ENCODE measurements around the gene FOCAD.

The FOCAD gene

GRCh38 chr9:21027295-21027694 is 343.2 kb downstream of the FOCAD start:
- in situ Hi-C loops (cut with HindIII; ENCODE audit: low pct_ligation_motif_present, low pct_unique_long_range_greater_than_20kb, low sequenced_read_pairs): no loop called here
- no peak for DNase-seq

- in situ Hi-C loops (cut with HindIII; ENCODE audit: low pct_ligation_motif_present, low pct_unique_long_range_greater_than_20kb, low sequenced_read_pairs): no loop called here
Measured at GRCh38 chr9:21028466-21028865, 344.4 kb downstream of the FOCAD start.

DNA sequence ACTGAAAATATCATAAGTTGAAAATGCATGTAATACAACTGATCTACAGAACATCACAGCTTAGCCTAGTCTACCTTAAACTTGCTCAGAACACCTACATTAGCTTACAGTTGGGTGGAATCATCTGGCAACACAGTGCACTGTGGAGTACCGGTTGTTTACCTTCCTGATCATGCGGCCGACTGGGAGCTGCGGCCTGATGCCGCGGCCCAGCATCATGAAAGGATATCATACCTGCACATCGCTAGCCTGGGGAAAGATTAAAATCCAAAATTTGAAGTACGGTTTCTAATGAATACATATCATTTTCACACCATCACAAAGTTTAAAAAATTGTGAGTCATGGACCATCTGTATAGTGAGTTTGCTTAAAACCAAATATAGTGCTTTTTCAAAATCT is 345.6 kb downstream of the FOCAD start:
- no peak for DNase-seq
- in situ Hi-C loops (cut with HindIII; ENCODE audit: low pct_ligation_motif_present, low pct_unique_long_range_greater_than_20kb, low sequenced_read_pairs): no loop called here

More at GRCh38 chr9:21028466-21028865, 344.4 kb downstream of the FOCAD start:
- DNase-seq: no peak

DNA sequence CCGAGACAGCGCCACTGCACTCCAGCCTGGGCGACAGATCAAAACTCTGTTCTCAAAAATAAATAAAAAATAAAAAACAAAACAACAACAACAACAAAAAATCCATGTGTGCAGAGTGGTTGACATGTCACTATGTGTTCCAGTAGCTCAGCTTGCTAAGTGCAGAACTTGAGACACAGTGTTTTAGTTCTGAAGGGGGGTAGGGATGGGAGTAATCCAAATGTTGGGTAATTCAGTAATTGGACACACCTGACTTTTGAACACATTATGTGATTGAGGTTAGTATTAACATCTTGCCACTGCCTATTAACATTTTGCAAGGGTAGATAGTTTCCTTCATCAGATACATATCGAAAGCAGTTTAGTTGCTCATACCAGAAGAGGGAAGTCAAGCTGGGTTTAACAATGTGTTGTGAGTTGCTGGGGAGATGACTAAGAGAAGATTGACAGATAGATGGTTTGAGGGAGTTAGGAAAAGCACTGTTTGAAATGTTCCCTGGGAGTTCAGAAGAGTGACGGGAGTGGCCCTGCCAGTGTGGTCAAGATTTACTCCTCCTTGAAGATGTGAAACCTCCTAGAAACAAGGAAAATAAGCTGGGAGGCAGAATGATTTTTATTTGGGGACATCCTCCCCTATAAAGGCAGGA is 346.5 kb downstream of the FOCAD start:
- DNase-seq: no peak
- in situ Hi-C loops (cut with HindIII; ENCODE audit: low pct_ligation_motif_present, low pct_unique_long_range_greater_than_20kb, low sequenced_read_pairs): no loop called here

DNA sequence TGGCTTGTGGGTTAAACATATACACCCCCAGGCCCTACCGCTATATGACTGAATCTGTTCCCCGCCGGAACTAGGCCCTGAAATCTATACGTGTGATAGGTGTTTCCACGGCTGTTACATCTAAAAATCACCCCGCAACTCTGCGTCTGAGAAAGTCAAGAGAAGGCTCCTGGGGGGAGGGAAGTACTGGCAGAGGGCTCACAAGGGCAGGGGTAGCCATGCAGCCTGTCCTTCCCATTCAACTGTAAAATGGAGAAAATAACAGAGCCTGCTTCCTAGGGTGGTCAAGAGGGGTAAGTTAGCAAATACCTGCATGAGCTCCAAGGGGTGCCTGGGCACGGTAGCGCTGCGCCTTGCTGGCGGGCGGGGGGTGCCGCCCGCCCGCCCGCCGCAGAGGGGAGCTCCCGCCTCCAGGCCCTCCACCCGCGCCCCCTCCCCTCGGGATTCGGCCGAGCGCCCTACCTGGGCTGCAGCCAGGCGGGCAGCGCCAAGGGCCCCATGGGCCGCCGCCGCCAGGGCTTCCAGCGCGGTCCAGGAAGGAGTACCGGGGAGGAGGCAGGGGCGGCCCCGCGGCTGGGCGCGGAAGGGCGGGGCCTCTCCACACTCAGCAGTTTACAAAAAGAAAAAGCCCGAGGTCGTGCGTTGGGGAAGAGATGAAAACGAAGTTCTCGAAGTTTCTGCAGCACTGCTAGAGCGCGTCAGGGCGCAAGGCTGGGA is 347.2 kb downstream of the FOCAD start, which contains the start of gene HACD4:
Gene HACD4 (minus strand): TSS at position 550 of the 717 bp plus-strand sequence. CDS start 50 bp downstream, at position 500.
- DNase-seq: no peak
- in situ Hi-C loops (cut with HindIII; ENCODE audit: low pct_ligation_motif_present, low pct_unique_long_range_greater_than_20kb, low sequenced_read_pairs): no loop called here

- in situ Hi-C loops (cut with HindIII; ENCODE audit: low pct_ligation_motif_present, low pct_unique_long_range_greater_than_20kb, low sequenced_read_pairs): no loop called here
- DNase-seq: no peak
Measured at GRCh38 chr9:21031808-21032183, 347.7 kb downstream of the FOCAD start.

DNA sequence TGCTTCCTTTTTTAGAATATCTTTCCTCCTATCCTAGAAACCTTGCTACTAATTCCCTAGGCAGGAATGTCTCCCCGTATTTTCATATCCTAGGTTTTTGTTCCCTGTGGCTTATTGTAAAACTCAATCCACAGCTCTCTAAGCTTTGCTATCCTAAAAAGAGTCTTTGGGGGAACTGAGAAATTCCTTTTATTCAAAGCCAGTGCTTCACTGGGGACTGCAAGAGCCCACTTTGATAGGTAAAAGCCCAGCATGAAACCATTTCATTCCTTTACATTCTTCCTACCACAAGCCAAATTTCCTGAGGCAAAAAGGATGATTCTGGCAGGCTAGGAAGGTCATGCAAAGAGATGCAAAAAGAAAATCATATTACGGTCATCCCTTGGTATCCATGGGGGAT is 353.2 kb downstream of the FOCAD start:
- in situ Hi-C loops (cut with HindIII; ENCODE audit: low pct_ligation_motif_present, low pct_unique_long_range_greater_than_20kb, low sequenced_read_pairs): no loop called here
- no peak for DNase-seq

DNA sequence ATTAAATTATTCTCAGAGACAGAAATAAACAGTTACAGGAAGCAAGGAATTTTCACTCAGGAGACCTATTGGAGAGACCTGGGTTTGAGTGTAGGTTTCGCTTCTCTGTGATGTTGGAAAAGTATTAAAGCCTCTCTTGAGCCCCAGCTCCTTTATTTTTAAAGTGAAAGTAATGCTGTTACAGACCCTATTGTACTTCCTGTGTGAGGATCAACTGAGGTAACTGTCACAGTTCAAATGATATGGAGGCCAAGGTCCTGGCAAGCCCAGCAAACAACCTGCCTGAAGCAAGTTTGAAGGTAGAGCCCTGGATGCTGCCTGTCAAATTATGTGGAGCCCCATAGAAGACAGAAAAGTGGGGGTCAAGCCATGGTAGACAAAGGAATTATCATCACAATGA is 355.2 kb downstream of the FOCAD start:
- DNase-seq: no peak
- in situ Hi-C loops (cut with HindIII; ENCODE audit: low pct_ligation_motif_present, low pct_unique_long_range_greater_than_20kb, low sequenced_read_pairs): no loop called here

GRCh38 chr9:21042466-21042865 is 358.4 kb downstream of the FOCAD start:
- in situ Hi-C loops (cut with HindIII; ENCODE audit: low pct_ligation_motif_present, low pct_unique_long_range_greater_than_20kb, low sequenced_read_pairs): no loop called here
- no peak for DNase-seq

GRCh38 chr9:21043841-21044240 is 359.8 kb downstream of the FOCAD start:
- in situ Hi-C loops (cut with HindIII; ENCODE audit: low pct_ligation_motif_present, low pct_unique_long_range_greater_than_20kb, low sequenced_read_pairs): no loop called here
- DNase-seq: no peak
